Osteoblast (primary cell): ENCODE data around the gene CRTC3. TPM values are rescaled to one million over a fixed set of nuclear protein-coding genes. Genes with fewer than 3 reads are reported as not detected.

Source experiments
- DNase-seq: peaks from one replicate; pipeline ENCODE4 v3.0.0; 2011; ENCODE audit warnings: low spot score, mixed read lengths; ENCODE audit not compliant: insufficient read length; ENCODE audit errors: missing footprints
- H2AFZ ChIP-seq: 2 replicates; pipeline ENCODE4 v1.6.0; 2011; ENCODE audit warnings: mild to moderate bottlenecking, low read length
- H3K27ac ChIP-seq: 2 replicates; pipeline ENCODE4 v1.5.1; 2011; ENCODE audit warnings: mild to moderate bottlenecking, low read depth, low read length, moderate library complexity
- H3K27me3 ChIP-seq: 2 replicates; pipeline ENCODE4 v1.6.0; 2012; ENCODE audit warnings: mild to moderate bottlenecking, control low read depth, inconsistent platforms, low read length, moderate library complexity; ENCODE audit not compliant: insufficient read depth
- H3K36me3 ChIP-seq: 2 replicates; pipeline ENCODE4 v1.5.1; 2011; ENCODE audit warnings: mild to moderate bottlenecking, low read length, control low read depth, moderate library complexity; ENCODE audit not compliant: insufficient read depth
- H3K4me1 ChIP-seq: 2 replicates; pipeline ENCODE4 v1.5.1; 2011; ENCODE audit warnings: mild to moderate bottlenecking, low read length, control low read depth, moderate library complexity; ENCODE audit not compliant: insufficient read depth
- H3K4me2 ChIP-seq: 2 replicates; pipeline ENCODE4 v1.6.0; 2011; ENCODE audit warnings: mild to moderate bottlenecking, low read length; ENCODE audit not compliant: insufficient read depth
- H3K4me3 ChIP-seq: fragments of 200-600 bp; sonication (generic); 3 replicates; pipeline ENCODE4 v1.5.1; 2012; ENCODE audit warnings: mild to moderate bottlenecking, low read length, inconsistent platforms; ENCODE audit not compliant: insufficient read depth
- H3K79me2 ChIP-seq: 2 replicates; pipeline ENCODE4 v1.6.0; 2012; ENCODE audit warnings: mild to moderate bottlenecking, low read length, control low read depth, inconsistent platforms; ENCODE audit not compliant: insufficient read depth
- H3K9me3 ChIP-seq: 2 replicates; pipeline ENCODE4 v1.5.1; 2011; ENCODE audit warnings: low read depth, low read length, control low read depth
- H4K20me1 ChIP-seq: 2 replicates; pipeline ENCODE4 v1.6.0; 2012; ENCODE audit warnings: mild to moderate bottlenecking, low read length, control low read depth; ENCODE audit not compliant: insufficient read depth
- CTCF ChIP-seq: IDR thresholded peaks from 2 replicates; pipeline ENCODE4 v1.5.1; 2011; ENCODE audit warnings: mild to moderate bottlenecking, low read depth, low read length, moderate library complexity; ENCODE audit errors: extremely low read depth
- total RNA-seq: library from RNA; depleted of rRNA; stranded (reverse); fragments of >200 nt; gene quantifications from 2 replicates; pipeline ENCODE4 v1.2.3, GENCODE V29; 2012

The CRTC3 gene
- total RNA-seq, 1 donor: 25.0 TPM

DNA sequence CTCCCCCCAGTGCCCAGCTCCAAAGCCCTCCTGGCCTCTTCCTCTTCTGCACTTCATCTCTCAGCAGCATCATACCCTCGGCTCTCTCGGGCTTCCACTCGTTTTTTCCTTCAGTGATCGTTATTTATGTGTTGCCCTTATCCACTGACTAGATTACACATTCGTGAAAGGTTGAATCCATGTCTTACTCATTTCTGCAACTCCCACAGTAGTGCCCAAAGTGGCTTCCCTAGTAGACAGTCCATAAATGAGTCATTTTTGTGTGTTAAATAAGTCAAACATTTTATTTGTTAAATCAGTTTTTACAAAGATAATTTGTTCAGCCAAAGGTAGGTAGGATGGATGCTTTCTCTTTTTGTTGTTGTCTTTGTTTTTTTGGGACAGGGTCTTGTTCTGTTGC lies 87.4 kb downstream of the CRTC3 start:
- DNase-seq: no peak
- no peaks in the 10 kb centered on the region for H3K9me3 ChIP-seq

GRCh38 chr15:90617668-90618097 lies 88.0 kb downstream of the CRTC3 start:
- Histone ChIP-seq H3K4me1 (no peaks in the 10 kb centered on the region), H3K4me3 (no peak overlapping the region), H3K9me3 (no peaks in the 10 kb centered on the region), H3K27ac (no peak overlapping the region), H2AFZ (no peak overlapping the region), H3K79me2 (no peaks in the 10 kb centered on the region), H3K36me3 (peaks cover 43% of the 10 kb centered on the region), H3K27me3 (no peaks in the 10 kb centered on the region), H3K4me2 (no peak overlapping the region), H4K20me1 (no peaks in the 10 kb centered on the region)
- no peak for DNase-seq
- TF ChIP-seq CTCF: no peak

More for the DNA sequence above, 87.4 kb downstream of the CRTC3 start:
- H3K27me3 ChIP-seq: no peaks in the 10 kb centered on the region
- H4K20me1 ChIP-seq: no peaks in the 10 kb centered on the region
- no peak overlapping the region for H3K4me3 ChIP-seq
- H3K27ac ChIP-seq: no peak overlapping the region
- no peaks in the 10 kb centered on the region for H3K79me2 ChIP-seq
- no peak for TF ChIP-seq CTCF
- H3K4me1 ChIP-seq: no peaks in the 10 kb centered on the region
- peaks cover 47% of the 10 kb centered on the region for H3K36me3 ChIP-seq
- no peak overlapping the region for H3K4me2 ChIP-seq
- no peak overlapping the region for H2AFZ ChIP-seq

DNA sequence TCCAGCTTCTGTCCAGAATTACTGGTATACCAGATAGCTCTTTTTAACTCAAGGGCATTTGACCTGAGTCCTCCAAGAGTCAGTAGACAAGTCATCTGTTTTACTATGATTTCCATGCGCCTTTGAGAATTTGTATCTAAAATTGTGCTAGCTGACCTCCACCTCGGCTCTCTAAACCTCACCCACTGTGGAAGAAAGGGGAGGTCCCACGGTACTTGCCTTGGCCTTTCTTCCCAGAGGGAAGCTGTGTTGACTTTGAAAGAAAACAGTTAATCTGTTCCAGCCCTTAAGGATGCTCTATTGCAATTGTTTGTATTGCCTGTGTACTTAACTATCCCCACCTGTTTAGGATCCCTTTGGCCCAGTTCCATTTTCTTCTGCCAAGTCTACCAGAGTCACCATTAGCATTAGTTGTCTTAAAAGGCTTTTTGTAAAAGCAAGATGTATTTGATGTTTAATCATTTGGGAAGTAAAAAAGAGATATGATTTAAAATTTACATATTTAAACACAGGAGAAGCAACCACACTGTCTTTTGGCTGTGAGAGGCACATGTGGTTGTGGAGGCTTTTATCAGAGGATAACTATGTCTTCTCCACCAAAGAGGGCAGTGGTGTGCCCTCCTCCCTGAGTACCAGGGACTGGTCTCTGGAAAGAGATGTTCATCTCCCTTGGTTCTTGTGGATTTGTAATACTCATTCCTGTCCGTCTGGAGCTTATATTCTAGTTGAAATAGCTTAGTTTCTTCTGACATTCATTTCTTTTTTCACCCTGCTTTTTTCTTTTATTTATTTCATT lies 88.8 kb downstream of the CRTC3 start:
- DNase-seq: no peak
- Histone ChIP-seq H3K27me3 (no peaks in the 10 kb centered on the region), H4K20me1 (no peaks in the 10 kb centered on the region), H3K9me3 (no peaks in the 10 kb centered on the region), H3K79me2 (no peaks in the 10 kb centered on the region), H2AFZ (no peak overlapping the region), H3K4me1 (no peaks in the 10 kb centered on the region), H3K27ac (no peak overlapping the region), H3K36me3 (peaks cover 42% of the 10 kb centered on the region), H3K4me3 (no peak overlapping the region), H3K4me2 (no peak overlapping the region)
- TF ChIP-seq CTCF: no peak

DNA sequence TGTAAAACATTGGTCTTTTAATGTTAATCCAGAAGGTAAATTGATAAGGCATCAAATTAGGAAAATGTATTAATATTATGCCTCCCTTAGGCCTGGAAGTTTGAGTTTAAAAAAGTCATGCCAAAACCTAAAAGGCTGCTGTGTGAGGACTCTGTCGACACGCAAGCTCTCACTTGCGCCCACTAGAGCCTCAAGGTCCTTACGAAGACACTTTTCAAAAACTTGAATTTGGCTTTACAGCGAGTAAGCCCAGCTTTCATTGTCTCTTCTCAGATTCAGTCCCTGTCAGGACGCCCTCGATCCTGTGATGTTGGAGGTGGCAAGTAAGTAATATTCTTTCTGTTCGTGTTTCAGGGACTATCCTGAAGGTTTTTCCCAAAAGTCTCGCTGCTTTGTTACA lies 89.7 kb downstream of the CRTC3 start:
- Histone ChIP-seq H3K9me3 (no peaks in the 10 kb centered on the region), H3K4me2 (no peak overlapping the region), H3K36me3 (peaks cover 42% of the 10 kb centered on the region), H3K4me3 (no peak overlapping the region), H3K4me1 (no peaks in the 10 kb centered on the region), H4K20me1 (no peaks in the 10 kb centered on the region), H2AFZ (no peak overlapping the region), H3K79me2 (no peaks in the 10 kb centered on the region), H3K27ac (no peak overlapping the region), H3K27me3 (no peaks in the 10 kb centered on the region)
- no peak for DNase-seq
- TF ChIP-seq CTCF: no peak
